ENCODE data around the gene DZANK1. TPM values are rescaled to one million over a fixed set of nuclear protein-coding genes. Genes with fewer than 3 reads are reported as not detected.

The DZANK1 gene
- total RNA-seq, 1 donor from 2014 or later: 1.9 TPM

DNA sequence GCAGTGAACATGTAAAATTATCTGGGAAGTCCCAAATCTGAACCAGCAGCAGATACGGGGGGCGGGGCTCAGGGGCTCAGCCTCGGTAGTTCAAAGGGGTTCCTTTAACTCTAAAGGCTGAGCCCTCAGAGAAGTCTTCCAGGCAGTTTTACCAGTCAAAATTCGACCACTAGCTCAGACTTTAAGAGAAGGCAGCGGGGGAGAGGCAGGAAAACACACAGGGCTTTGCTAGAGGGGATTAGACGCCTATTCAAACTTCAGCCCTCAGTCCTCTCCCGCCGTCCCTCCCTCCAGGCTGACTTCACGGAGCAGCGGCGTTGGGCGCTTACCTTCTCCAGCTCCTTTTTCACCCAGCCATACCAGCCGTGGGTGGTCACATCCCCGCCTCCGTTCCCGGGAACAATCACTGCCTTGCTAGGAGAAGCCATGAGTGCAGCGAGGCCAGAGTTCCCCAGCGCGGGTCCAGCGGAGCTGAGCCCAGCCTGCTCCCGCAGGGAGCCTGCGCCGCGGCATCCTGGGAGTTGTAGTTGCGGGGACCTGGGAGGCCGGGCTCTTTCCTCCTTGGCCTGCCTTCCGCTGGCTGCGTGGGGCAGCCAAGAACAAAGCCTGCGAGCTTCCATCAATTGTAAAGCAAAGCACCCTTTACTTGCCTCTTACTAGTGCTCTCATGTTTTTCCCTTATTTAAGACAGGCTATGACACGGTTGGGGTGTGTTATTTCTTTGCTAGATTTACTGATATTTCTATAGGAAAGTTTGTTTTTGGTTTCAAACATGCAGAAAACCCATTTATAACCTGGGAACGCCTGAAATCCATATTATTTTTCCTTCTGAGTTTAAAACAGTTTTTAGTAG, 30.1 kb upstream of the DZANK1 start, which contains the start of gene RBBP9:
TSS of gene RBBP9 (minus strand) at position 486 of the 853 bp plus-strand sequence. CDS start at position 428, 58 bp downstream.
- H3K27ac Mint-ChIP-seq (ENCODE audit: unreplicated experiment): peak within 1 kb of the TSS; percentile 74
- TF ChIP-seq, protein P1, sequence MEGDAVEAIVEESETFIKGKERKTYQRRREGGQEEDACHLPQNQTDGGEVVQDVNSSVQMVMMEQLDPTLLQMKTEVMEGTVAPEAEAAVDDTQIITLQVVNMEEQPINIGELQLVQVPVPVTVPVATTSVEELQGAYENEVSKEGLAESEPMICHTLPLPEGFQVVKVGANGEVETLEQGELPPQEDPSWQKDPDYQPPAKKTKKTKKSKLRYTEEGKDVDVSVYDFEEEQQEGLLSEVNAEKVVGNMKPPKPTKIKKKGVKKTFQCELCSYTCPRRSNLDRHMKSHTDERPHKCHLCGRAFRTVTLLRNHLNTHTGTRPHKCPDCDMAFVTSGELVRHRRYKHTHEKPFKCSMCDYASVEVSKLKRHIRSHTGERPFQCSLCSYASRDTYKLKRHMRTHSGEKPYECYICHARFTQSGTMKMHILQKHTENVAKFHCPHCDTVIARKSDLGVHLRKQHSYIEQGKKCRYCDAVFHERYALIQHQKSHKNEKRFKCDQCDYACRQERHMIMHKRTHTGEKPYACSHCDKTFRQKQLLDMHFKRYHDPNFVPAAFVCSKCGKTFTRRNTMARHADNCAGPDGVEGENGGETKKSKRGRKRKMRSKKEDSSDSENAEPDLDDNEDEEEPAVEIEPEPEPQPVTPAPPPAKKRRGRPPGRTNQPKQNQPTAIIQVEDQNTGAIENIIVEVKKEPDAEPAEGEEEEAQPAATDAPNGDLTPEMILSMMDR (IDR thresholded peaks at IDR 0.05): no peak

DNA sequence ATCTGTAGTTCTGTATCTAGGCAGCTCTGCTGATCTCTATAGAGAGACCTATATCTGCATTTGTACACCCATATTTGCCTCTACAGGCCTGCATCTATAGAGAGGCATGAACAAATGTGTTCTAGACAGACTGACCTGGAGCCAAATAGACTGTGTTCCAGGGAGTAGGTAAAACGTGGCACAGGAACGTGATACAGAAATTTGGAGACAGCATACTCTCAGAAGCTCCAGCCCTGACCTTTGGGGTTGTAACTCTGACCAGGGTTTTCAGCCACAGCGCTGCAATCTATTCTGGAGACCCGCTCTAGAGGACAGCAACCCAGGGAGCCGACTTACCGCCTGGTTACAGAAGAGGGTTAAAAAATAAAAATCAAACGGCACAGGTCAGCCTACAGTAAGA, 29.2 kb upstream of the DZANK1 start:
- no peaks in the 10 kb centered on the region for H3K9me3 Mint-ChIP-seq (ENCODE audit: unreplicated experiment)
- TF ChIP-seq, protein P1 (IDR thresholded peaks at IDR 0.05): no peak
- no peaks in the 10 kb centered on the region for H3K27me3 Mint-ChIP-seq (ENCODE audit: unreplicated experiment)
- H3K27ac Mint-ChIP-seq (ENCODE audit: unreplicated experiment): no peak overlapping the region
- H3K4me1 Mint-ChIP-seq (ENCODE audit: unreplicated experiment): peaks cover 12% of the 10 kb centered on the region
- no peak for DNase-seq (ENCODE audit: extremely low spot score, unreplicated experiment)
- peaks cover 2% of the 10 kb centered on the region for H3K36me3 Mint-ChIP-seq (ENCODE audit: unreplicated experiment)
- peak overlapping the region; percentile 94 for H3K4me3 Mint-ChIP-seq (ENCODE audit: unreplicated experiment)

More for the DNA sequence above, 30.1 kb upstream of the DZANK1 start, which contains the start of gene RBBP9:
- Mint-ChIP-seq H3K36me3 (ENCODE audit: unreplicated experiment) (peaks cover 2% of the 10 kb centered on the region), H3K27me3 (ENCODE audit: unreplicated experiment) (no peaks in the 10 kb centered on the region), H3K9me3 (ENCODE audit: unreplicated experiment) (no peaks in the 10 kb centered on the region), H3K4me1 (ENCODE audit: unreplicated experiment) (peaks cover 12% of the 10 kb centered on the region), H3K4me3 (ENCODE audit: unreplicated experiment) (peak within 1 kb of the TSS; percentile 94)
- peak; percentile 92 for DNase-seq (ENCODE audit: extremely low spot score, unreplicated experiment)

DNA sequence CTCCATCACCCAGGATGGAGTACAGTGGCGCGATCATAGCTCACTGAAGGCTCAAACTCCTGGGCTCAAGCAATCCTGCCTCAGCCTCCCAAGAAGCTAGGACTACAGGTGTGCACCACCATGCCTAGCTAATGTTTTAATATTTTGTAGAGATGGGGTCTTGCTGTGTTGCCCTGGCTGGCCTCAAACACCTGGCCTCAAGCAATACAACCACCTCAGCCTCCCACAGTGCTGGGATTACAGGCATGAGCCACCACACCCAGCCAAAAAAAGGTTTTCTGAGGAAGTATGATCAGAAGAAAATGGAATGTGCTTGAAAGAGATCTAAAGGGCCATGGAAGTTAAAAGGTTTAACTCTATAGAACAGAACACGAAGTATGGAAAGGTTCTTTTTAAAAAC, 21.5 kb upstream of the DZANK1 start:
- H3K4me3 Mint-ChIP-seq (ENCODE audit: unreplicated experiment): no peak overlapping the region
- H3K4me1 Mint-ChIP-seq (ENCODE audit: unreplicated experiment): no peaks in the 10 kb centered on the region
- DNase-seq (ENCODE audit: extremely low spot score, unreplicated experiment): no peak
- TF ChIP-seq, protein P1 (IDR thresholded peaks at IDR 0.05): no peak
- H3K9me3 Mint-ChIP-seq (ENCODE audit: unreplicated experiment): no peaks in the 10 kb centered on the region
- no peaks in the 10 kb centered on the region for H3K27me3 Mint-ChIP-seq (ENCODE audit: unreplicated experiment)
- H3K36me3 Mint-ChIP-seq (ENCODE audit: unreplicated experiment): peaks cover 25% of the 10 kb centered on the region
- no peak overlapping the region for H3K27ac Mint-ChIP-seq (ENCODE audit: unreplicated experiment)

DNA sequence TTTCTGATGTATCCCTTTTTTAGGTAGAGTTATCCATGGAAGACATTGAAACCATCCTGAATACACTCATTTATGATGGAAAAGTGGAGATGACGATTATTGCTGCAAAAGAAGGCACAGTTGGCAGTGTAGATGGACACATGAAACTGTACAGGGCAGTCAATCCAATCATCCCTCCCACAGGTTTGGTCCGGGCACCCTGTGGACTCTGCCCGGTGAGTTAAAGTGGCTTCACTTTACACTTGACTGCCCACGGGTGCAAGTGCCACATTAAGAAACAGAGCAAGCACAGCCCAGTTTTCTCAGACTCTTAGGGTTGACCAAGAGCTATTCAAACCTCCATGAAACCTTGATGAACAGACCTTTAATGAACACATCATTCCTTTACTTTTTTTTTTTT, 14.8 kb upstream of the DZANK1 start:
- Mint-ChIP-seq H3K27ac (ENCODE audit: unreplicated experiment) (no peak overlapping the region), H3K4me3 (ENCODE audit: unreplicated experiment) (no peak overlapping the region), H3K36me3 (ENCODE audit: unreplicated experiment) (peaks cover 24% of the 10 kb centered on the region), H3K27me3 (ENCODE audit: unreplicated experiment) (no peaks in the 10 kb centered on the region), H3K4me1 (ENCODE audit: unreplicated experiment) (no peaks in the 10 kb centered on the region), H3K9me3 (ENCODE audit: unreplicated experiment) (no peaks in the 10 kb centered on the region)
- no peak for DNase-seq (ENCODE audit: extremely low spot score, unreplicated experiment)
- TF ChIP-seq, protein P1 (IDR thresholded peaks at IDR 0.05): no peak

DNA sequence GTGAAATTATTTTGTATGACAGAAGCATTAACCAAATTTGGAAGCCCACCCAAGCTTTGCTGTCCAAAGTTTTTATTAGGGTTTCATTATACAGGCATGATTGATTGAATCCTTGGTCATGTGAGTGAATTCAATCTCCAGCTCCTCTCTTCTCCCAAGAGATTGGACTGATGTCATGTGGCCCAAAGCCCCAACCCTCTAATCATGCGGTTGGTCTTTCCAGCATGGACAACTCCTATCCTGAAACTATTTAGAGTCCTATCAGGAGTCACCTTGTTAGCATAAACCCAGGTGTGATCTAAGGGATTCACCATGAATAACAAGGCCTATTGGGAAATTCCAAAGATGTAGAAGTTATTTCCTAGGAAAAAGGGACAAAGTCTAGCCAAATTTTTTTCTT, 11.0 kb upstream of the DZANK1 start:
- Mint-ChIP-seq H3K4me3 (ENCODE audit: unreplicated experiment) (no peak overlapping the region), H3K4me1 (ENCODE audit: unreplicated experiment) (no peaks in the 10 kb centered on the region), H3K36me3 (ENCODE audit: unreplicated experiment) (peaks cover 28% of the 10 kb centered on the region), H3K27ac (ENCODE audit: unreplicated experiment) (no peak overlapping the region), H3K9me3 (ENCODE audit: unreplicated experiment) (no peaks in the 10 kb centered on the region), H3K27me3 (ENCODE audit: unreplicated experiment) (no peaks in the 10 kb centered on the region)
- TF ChIP-seq, protein P1 (IDR thresholded peaks at IDR 0.05): no peak
- DNase-seq (ENCODE audit: extremely low spot score, unreplicated experiment): no peak
